AG08395 (cell line): ENCODE results near the gene TAX1BP3.

Experiments
- DNase-seq: peaks from one replicate; pipeline ENCODE4 v3.0.0; 2012; ENCODE audit warnings: mixed read lengths, low spot score

The TAX1BP3 gene

GRCh38 chr17:3657874-3658783 is 10.2 kb downstream of the TAX1BP3 start:
- no peak for DNase-seq

DNA sequence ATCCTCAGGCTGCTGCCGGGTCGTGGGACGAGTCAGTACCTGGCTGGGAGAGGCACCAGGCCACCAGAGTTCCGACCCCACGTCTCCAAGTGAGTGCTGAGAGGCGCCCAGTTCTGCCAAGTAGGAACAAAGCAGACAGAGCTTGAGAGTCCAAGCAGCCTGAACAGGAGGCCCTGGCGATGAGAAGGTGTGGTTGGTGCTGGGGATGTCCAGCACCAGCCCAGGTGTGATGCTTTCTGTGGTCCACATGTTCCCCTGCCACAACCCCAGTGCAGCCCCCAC is 10.8 kb downstream of the TAX1BP3 start:
- DNase-seq: no peak

DNA sequence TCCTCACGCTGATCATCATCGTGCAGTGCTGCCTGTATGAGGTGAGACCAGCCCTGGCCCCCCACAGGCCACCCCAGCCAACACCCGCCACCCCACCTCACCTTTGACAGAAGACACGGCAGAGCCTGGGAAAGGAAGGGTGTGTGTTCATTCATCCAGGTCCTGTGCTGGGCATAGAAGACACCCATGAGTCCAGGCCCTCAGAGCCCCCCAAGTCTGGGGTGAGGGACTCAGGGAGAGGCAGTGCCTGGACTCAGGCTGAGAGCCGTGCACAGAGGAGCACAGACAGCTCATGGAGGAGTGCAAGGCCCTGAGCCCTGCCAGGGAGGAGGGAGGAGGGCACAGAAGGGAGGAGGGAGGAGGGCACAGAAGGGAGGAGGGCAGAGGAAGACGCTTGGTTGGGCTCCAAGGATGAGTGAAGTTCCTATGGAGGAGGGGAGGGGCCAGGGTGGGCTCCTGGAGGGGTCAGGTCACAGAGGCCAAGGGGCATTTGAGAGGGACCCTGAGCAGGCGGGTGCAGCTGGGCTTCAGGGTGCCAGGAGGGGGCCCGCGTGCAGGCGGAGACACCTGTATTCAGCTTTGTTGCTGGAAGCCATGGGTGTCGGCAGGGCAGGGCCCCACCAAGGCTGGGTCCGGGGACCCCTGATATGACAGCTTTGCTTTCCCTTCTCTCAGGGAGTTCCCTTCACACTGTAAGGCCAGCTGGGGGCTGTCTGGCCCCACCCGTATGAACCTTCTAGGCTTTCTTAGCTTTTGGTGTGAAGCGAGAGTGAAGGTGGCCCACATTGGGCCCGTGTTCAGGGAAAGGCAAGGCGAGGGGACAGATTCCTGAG is 11.4 kb downstream of the TAX1BP3 start:
- DNase-seq: no peak

DNA sequence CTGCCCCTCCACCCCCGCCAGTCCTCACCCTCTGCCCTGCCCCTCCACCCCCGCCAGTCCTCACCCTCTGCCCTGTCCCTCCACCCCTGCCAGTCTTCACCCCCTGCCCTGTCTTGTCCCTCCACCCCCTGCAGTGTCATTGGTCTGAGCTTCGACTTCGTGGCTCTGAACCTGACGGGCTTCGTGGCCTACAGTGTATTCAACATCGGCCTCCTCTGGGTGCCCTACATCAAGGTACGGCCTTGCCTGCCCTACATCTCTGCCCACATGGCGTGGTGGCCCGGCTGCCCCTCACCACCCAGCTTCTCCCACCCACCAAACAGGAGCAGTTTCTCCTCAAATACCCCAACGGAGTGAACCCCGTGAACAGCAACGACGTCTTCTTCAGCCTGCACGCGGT is 12.0 kb downstream of the TAX1BP3 start:
- no peak for DNase-seq

GRCh38 chr17:3655766-3656165 is 12.6 kb downstream of the TAX1BP3 start:
- no peak for DNase-seq

DNA sequence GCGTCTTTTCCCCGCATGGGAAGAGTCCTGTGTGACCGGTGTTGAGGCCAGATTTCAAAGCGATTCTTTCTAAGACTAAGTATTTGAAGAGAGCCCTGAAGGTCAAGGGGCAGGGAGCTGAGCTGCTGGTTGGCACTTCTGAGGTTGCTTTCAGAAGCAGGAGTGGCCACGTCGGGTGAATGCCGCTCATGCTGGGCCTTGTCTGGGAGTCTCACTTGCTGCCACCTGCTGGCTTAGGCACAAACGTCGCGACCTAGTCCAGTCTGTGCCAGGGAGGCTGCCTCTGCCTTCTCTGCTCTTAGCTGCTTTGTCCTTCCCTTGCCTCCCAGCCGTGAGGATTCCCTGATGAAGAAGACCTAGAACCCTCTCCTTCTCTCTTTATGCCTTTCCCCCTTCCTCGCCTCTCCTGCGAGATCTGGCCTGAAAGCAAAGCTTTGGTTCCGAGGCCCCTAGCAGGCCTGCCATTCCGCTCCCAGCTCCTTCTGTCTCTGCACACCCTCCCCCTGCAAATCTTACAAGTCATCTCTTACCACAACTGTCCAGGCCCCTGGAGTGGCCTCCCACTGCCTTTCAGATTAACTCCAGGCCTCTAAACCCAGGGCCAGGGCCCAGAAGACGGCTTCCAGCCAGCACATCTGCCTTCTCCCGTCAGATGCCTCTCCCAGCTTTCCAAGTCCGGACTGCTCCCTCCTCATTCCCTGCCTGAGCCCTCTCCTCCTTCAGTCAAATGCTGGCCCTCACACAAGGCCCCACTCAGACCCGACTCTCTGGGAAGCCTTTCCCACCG is 20.4 kb downstream of the TAX1BP3 start:
- DNase-seq: peak; percentile 77

GRCh38 chr17:3647251-3647650 is 21.1 kb downstream of the TAX1BP3 start:
- DNase-seq: no peak

DNA sequence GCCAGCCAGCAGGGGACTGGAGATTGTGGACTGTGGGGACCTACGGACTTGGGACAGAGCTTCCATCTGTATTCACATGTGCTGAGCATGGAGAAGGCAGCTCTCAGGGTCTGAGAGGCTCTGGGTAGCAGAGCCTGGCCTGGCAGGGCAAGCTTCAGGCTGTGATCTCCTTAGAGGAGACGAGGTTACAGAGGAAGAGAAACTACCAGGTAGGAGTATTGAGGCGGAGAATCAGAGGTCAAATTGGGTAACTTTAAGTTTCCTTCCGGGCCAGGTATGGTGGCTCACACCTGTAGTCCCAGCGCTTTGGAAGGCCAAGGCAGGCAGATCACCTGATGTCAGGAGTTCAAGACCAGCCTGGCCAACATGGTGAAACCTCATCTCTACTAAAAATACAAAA is 23.1 kb downstream of the TAX1BP3 start:
- DNase-seq: no peak

- DNase-seq: no peak
These were observed 24.5 kb downstream of the TAX1BP3 start for GRCh38 chr17:3643889-3644349.

GRCh38 chr17:3641717-3642486 is 26.5 kb downstream of the TAX1BP3 start:
- no peak for DNase-seq

DNA sequence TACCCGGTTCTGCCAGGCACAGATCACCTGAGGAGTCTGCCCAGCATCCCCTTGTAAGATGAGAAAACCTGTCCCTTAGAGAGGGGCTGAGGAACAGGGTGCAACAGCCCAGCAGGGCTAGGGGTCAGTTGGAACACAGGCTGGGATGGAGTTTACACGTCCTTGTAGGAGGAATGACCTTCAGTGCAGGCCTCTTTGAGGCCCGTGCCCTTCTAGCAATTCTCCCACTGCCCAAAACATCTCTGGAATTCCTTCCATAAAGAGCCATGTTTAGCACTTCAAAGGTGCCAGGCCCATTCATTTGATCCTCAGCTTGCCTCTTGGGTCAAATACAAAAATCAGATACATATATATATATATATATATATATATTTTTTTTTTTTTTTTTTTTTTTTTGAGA is 27.4 kb downstream of the TAX1BP3 start:
- no peak for DNase-seq

DNA sequence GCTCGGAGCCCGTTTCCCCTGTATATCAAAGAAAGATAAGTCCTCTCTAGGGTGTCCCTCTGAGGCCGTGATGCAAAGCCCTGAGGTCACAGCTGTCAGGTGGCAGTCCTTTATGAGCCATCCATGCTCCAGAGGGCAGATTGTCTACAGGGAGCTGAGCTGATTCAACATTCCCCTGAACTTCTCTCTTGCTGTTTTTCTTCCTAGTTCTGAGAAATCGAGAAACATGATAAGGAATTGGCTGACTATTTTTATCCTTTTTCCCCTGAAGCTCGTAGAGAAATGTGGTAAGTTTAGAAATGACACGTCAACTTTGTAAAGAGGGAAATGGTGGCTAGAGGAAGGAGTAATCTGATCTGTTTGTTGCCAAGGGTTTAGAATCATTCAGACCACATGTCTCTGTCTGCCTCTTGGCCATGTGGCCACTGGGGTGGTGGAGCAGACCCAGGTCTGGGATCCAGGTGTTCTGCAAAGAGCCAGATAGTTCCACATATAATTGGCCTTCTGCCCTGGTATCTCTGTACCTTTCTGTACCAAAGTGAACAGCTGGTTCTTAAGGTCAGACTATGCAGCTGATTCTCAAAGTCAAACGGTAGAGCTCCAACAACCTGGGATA is 28.3 kb downstream of the TAX1BP3 start:
- DNase-seq: no peak

GRCh38 chr17:3636908-3637373 is 31.4 kb downstream of the TAX1BP3 start:
- DNase-seq: peak; percentile 21

GRCh38 chr17:3636154-3636907 is 32.0 kb downstream of the TAX1BP3 start, which contains the start of the genes CTNS and SHPK:
CTNS (plus strand) TSS chr17:3636760; CDS start chr17:3640207, 3,447 bp downstream.
SHPK (minus strand) TSS chr17:3636250; CDS start chr17:3636219, 31 bp downstream.
- DNase-seq: peak; percentile 99

GRCh38 chr17:3635474-3636153 is 32.8 kb downstream of the TAX1BP3 start:
- DNase-seq: no peak

- DNase-seq: no peak
These were observed 36.1 kb downstream of the TAX1BP3 start for GRCh38 chr17:3632287-3632686.

DNA sequence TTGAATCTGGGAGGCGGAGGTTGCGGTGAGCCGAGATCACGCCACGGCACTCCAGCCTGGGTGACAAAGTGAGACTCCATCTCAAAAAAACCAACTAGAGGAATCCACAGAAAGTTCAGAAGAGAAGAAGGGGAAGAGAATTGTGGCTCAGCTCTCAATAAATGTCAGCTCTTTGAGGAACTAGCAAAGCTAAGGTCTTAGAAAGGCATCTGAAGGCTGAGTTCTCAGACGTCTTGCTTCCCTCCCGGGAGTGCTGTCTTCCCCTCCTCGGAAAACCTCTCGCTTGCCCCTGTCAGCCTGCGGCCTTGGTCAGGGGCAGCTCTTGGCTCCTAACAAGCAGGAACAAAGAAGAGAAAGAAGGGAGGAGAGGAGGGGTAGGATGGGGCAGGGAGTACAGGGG is 37.6 kb downstream of the TAX1BP3 start:
- no peak for DNase-seq

DNA sequence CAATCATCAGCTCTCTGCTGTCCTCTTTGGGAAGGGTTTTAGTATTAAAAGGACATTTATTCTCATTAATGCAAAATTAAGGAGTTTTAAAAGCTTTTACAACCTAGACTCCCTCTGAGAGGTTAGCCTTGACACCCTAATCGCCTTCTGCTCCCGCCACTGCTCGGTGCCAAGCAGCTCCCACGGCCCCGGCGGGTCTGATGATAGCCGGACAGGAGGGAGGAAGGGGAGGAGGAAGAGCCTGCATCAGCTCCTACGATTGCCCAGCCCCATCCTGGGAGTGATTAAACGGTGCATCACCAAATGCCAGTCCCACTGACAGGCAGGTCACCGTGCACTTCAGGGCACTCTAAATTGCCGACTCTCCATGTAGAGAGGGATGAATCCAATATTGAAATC is 40.6 kb downstream of the TAX1BP3 start:
- no peak for DNase-seq
